SU-DHL-6 (cell line): Measurements from ENCODE around the gene EPYC.

ENCODE experiments used
- H2AFZ ChIP-seq: fragments of 200-600 bp; sonication (generic); 2 replicates; pipeline ENCODE4 v1.6.1; 2014; ENCODE audit warnings: low read depth, mild to moderate bottlenecking, moderate library complexity, mixed read lengths, antibody characterized with exemption, low read length; ENCODE audit not compliant: severe bottlenecking
- H3F3A ChIP-seq: fragments of 200-600 bp; shearing (Covaris generic); 2 replicates; pipeline ENCODE4 v1.6.0; 2016; ENCODE audit warnings: antibody characterized with exemption, mild to moderate bottlenecking; ENCODE audit not compliant: insufficient read depth
- H3K27ac ChIP-seq: fragments of 200-600 bp; sonication (generic); 2 replicates; pipeline ENCODE4 v1.5.1; 2016; ENCODE audit warnings: low read depth, mild to moderate bottlenecking, low read length, moderate library complexity, mixed read lengths
- H3K27me3 ChIP-seq: fragments of 200-600 bp; sonication (generic), shearing (Covaris generic); 2 replicates; pipeline ENCODE4 v1.6.0; 2014; ENCODE audit warnings: mild to moderate bottlenecking, low read length
- H3K36me3 ChIP-seq: fragments of 200-600 bp; sonication (generic); 2 replicates; pipeline ENCODE4 v1.6.1; 2014; ENCODE audit warnings: mild to moderate bottlenecking, low read length, mixed read lengths
- H3K4me2 ChIP-seq: fragments of 300-600, 200-600 bp; shearing (Covaris generic), sonication (generic); 2 replicates; pipeline ENCODE4 v1.6.0; 2014; ENCODE audit warnings: low read length, low read depth, mild to moderate bottlenecking; ENCODE audit not compliant: poor library complexity, severe bottlenecking
- H3K4me3 ChIP-seq: fragments of 200-600 bp; sonication (generic); 2 replicates; pipeline ENCODE4 v1.5.1; 2014; ENCODE audit warnings: antibody characterized with exemption, low read length, mild to moderate bottlenecking, mixed read lengths; ENCODE audit not compliant: insufficient read depth, poor library complexity, severe bottlenecking
- H3K79me2 ChIP-seq: fragments of 200-600 bp; sonication (generic); 2 replicates; pipeline ENCODE4 v1.6.1; 2014; ENCODE audit warnings: mild to moderate bottlenecking, low read length, moderate library complexity; ENCODE audit not compliant: insufficient read depth
- H3K9ac ChIP-seq: fragments of 200-600 bp; sonication (generic); 2 replicates; pipeline ENCODE4 v1.7.0; 2014; ENCODE audit warnings: mild to moderate bottlenecking, low read length
- H3K9me2 ChIP-seq: fragments of 200-600 bp; sonication (generic); replicated peaks from 2 replicates; pipeline ENCODE4 v1.6.1; 2014; ENCODE audit warnings: low read length; ENCODE audit not compliant: insufficient read depth
- H3K9me3 ChIP-seq: fragments of 200-600 bp; sonication (generic); 2 replicates; pipeline ENCODE4 v1.6.1; 2014; ENCODE audit warnings: low read length, mixed read lengths; ENCODE audit not compliant: insufficient read depth
- H4K20me1 ChIP-seq: fragments of 200-600 bp; sonication (generic); 2 replicates; pipeline ENCODE4 v1.6.1; 2014; ENCODE audit warnings: low read depth, mild to moderate bottlenecking, antibody characterized with exemption, low read length, moderate library complexity, mixed read lengths
- EZH2phosphoT487 ChIP-seq: fragments of 200-600 bp; sonication (generic), shearing (Covaris generic); conservative IDR thresholded peaks from 2 replicates; pipeline ENCODE4 v1.6.1; 2018; ENCODE audit warnings: mild to moderate bottlenecking, antibody characterized with exemption, low read length, moderate library complexity, mixed read lengths
- TF ChIP-seq, protein P1 (sequence below): fragments of 200-600 bp; sonication (generic); IDR thresholded peaks from one replicate; pipeline ENCODE4 v1.5.1; 2017; ENCODE audit warnings: antibody characterized with exemption, mild to moderate bottlenecking, low read length, moderate library complexity; ENCODE audit not compliant: insufficient read depth, poor library complexity, severe bottlenecking

The EPYC gene

GRCh38 chr12:91044586-91044985 is 39.8 kb upstream of the EPYC start:
- H3K9ac ChIP-seq = no peak overlapping the region
- no peaks in the 10 kb centered on the region for H3K9me2 ChIP-seq
- H3K4me3 ChIP-seq = no peak overlapping the region
- H3K27ac ChIP-seq = no peak overlapping the region
- no peaks in the 10 kb centered on the region for H3K79me2 ChIP-seq
- H3K4me2 ChIP-seq = no peak overlapping the region
- no peaks in the 10 kb centered on the region for H3K27me3 ChIP-seq
- no peaks in the 10 kb centered on the region for H3F3A ChIP-seq
- H2AFZ ChIP-seq = no peak overlapping the region
- H3K9me3 ChIP-seq = no peaks in the 10 kb centered on the region
- no peaks in the 10 kb centered on the region for H3K36me3 ChIP-seq
- no peak for TF ChIP-seq EZH2phosphoT487
- TF ChIP-seq, protein P1, sequence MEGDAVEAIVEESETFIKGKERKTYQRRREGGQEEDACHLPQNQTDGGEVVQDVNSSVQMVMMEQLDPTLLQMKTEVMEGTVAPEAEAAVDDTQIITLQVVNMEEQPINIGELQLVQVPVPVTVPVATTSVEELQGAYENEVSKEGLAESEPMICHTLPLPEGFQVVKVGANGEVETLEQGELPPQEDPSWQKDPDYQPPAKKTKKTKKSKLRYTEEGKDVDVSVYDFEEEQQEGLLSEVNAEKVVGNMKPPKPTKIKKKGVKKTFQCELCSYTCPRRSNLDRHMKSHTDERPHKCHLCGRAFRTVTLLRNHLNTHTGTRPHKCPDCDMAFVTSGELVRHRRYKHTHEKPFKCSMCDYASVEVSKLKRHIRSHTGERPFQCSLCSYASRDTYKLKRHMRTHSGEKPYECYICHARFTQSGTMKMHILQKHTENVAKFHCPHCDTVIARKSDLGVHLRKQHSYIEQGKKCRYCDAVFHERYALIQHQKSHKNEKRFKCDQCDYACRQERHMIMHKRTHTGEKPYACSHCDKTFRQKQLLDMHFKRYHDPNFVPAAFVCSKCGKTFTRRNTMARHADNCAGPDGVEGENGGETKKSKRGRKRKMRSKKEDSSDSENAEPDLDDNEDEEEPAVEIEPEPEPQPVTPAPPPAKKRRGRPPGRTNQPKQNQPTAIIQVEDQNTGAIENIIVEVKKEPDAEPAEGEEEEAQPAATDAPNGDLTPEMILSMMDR = no peak
- no peaks in the 10 kb centered on the region for H4K20me1 ChIP-seq

DNA sequence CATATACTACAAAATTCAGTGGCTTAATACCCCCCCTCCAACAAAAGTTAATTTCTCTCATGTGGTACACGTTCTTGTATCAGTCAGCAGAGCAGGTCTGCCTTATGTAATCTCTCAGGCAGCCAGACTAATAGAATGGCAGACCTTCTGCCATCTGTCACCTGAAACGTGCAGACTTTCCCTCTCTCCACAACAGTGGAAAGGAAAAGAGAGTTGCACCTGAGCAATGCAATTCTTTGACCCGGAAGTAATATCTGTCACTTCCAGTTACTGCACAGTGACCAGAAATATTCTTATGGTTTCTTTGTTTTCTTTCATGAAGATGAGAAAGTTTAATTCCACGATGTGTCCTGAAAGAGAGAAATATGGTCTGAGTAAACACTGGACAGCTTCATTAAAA is 38.6 kb upstream of the EPYC start:
- Histone ChIP-seq H3K79me2 (no peaks in the 10 kb centered on the region), H3K4me2 (no peak overlapping the region), H3K9me3 (no peaks in the 10 kb centered on the region), H2AFZ (no peak overlapping the region), H3K9ac (no peak overlapping the region), H3K27ac (no peak overlapping the region), H3K9me2 (no peaks in the 10 kb centered on the region), H4K20me1 (no peaks in the 10 kb centered on the region), H3K36me3 (no peaks in the 10 kb centered on the region), H3F3A (no peaks in the 10 kb centered on the region), H3K4me3 (no peak overlapping the region), H3K27me3 (no peaks in the 10 kb centered on the region)
- TF ChIP-seq, protein P1 = no peak
- no peak for TF ChIP-seq EZH2phosphoT487

DNA sequence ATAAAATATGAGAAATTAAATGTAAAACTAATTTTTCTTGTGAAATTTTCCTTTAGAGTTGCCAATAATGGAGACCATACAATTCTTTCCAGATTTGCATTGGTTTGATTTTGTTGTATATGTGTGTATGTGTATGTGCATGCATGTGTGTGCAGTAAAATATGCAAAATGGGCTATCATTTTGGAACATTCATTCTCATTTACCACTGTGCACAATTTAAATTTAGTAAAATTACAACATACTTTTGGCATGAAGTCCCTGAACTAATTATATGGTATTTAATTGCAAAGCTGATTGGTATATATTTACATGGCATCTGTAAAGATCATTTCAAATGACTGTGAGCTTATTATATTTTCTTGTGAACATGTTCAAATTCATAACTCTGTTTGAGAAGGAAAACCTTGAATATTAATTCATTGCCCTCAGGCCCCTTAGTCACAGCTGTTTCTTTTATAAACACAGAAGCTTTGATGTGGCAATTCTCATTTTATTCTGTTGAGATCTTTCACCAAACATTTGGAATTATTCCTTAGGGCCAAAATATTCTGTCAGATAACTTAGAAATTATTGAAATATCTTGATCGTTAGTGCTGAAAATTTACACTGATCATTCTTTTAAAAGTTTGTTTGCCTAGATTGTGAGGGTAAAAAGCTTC is 35.5 kb upstream of the EPYC start:
- Histone ChIP-seq H3K27me3 (no peaks in the 10 kb centered on the region), H3F3A (no peaks in the 10 kb centered on the region), H3K36me3 (no peaks in the 10 kb centered on the region), H3K9ac (no peak overlapping the region), H3K9me2 (no peaks in the 10 kb centered on the region), H2AFZ (no peak overlapping the region), H3K79me2 (no peaks in the 10 kb centered on the region), H4K20me1 (no peaks in the 10 kb centered on the region), H3K9me3 (no peaks in the 10 kb centered on the region), H3K27ac (no peak overlapping the region), H3K4me2 (no peak overlapping the region), H3K4me3 (no peak overlapping the region)
- TF ChIP-seq, protein P1 = no peak
- no peak for TF ChIP-seq EZH2phosphoT487
